ENCODE measurements around the gene PPP3R1.
"Not testable (repeated sequence)": the region's sequence is repeated elsewhere in the genome, so short reads cannot be mapped to it uniquely, and the experiment has no call there.

The PPP3R1 gene

DNA sequence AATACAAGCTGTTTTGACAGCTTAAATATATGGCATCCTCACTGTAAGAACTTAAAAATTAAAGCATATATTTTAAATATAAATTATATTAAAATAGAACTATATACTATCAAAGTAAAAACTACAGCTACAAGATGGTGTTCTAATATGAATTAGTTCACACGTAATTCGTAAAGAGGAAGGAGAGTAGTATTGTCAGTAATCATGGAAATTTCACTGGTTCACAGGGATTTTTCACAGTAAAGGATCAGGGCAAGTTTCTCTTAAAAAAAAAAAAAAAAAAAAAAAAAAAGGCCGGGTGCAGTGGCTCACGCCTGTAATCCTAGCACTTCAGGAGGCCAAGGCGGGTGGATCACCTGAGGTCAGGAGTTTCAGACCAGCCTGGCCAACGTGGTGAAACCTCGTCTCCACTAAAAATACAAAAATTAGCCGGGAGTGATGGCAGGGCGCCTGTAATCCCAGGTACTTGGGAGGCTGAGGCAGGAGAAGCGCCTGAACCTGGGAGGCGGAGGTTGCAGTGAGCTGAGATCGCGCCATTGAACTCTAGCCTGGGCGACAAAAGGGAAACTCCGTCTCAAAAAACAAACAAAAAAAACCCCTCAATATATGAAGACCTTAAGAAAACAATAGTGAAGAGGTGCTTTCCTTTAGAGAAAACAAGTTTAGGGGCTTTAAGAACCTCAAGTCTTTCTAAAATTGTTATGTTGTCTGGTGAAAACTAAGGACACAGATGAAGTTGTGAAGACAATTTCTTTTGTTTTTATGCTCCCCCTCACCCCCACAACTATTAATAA lies 62.1 kb downstream of the PPP3R1 start:
- no peak for DNase-seq (ENCODE audit: low read depth in 2 of 2, low spot score in 1 of 2)

DNA sequence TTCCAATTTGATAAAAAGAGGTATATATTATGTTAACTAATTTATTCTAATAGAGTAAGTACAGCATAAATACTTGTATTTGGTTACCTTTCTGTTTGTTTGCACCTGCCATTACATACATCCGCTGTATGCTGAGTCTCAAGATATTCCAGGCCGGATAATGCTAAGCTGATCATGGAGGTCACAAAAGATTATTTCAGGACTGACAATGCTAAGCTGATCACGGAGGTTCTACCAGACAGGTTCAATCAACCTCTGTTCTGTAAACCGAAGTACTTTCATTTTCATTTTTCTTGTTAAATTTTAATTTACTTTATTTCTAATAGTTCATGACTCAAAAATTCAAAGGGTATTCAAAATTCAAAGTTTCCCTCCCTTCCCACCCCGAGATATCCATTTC lies 63.5 kb downstream of the PPP3R1 start:
- DNase-seq (ENCODE audit: low read depth in 2 of 2, low spot score in 1 of 2): no peak

DNA sequence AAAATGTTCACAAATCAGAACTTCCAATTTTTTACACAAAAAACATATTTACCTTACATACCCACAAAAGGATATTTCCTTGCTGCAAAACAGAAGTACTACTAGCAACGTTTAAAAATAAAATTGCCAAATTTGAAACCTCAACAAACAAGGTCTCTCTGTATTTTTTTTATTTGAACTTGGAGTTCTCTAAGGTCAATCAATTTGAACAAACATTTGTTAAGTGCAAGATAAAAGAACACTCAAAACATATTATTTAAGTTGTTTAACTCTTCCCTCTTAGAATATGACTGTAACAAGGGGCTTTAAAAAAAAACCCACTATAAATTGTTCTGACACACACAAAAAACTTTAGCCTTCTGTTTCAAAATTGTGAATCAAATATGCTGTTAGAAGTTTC lies 65.0 kb downstream of the PPP3R1 start:
- DNase-seq (ENCODE audit: low read depth in 2 of 2, low spot score in 1 of 2): no peak

DNA sequence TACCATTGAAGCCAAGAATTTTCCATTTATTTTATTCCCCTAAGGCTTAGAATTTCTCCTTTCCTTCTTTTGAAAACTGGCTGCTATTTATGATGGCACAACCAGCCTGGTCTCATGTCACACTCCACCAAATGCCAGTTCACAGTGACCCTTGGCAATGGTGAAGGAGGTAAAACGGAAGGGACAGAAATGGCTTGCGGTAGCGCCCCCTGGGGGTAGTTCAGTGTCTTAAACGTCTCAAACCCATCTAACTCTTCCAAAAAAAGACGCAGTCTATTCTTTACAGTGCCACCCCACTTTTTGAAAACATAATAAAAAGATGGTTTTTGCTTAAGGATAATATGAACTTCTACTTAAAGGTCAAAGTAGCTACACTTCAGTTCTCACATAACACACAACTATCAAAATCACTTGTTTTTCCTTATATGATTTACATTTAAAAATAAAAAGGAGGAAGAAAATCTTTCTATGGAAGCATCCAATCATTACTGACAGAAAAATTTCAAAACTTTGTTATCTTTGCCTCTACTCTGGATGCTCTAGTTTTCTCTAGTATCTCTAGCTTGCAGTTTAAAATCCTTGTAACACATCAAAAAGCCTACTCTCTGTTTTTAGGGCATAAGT lies 66.7 kb downstream of the PPP3R1 start:
- peak; percentile 6 to 17 for DNase-seq (ENCODE audit: low read depth in 2 of 2, low spot score in 1 of 2)

DNA sequence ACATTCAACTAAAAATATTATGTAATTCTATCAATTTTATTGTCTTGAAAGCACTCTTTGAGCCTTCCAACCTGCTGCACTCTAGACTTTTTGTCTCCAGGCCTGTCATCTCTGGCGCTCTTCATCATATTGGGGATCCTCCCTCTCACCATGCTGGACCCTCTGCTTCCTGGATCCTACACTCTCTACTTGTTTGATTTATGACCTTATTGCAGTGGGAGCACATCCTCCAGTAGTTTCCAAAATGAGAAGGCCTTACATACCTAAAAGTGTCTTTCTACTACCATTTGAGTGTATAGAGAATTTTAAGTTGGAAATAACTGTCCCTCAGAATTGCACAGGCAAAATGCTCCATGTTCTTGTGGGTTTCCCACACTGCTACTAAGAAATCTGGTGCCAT lies 69.4 kb downstream of the PPP3R1 start:
- no peak for DNase-seq (ENCODE audit: low read depth in 2 of 2, low spot score in 1 of 2)

DNA sequence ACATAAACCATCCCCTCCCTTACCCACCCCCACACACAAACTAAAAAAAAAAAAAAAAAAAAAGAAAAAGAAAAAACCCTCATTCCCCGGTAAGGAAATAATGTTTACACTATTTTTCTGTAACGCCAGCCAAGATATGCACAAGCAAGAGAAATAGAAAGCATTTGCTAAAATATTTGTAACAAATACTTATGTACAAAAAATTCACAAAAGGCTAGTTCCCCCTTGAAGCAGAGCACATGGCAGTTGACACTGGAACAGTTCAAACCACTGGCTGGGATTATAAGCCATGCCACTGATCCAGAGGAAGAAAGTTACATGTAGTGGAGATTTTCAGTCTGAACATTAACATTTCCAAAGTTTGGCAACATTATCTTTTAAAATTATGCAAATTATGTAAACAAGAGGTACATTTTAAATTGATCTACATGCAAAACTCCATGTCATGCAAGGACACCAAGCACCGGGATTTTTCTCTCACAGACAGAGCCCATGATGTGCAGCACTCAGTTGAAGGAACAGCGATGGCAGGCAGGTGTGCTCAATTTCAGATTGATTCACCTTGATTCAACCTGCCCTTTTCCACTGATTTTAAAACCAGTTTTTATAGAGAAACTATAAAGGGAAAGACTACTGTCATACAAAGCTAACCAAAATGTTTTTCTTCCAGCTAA lies 73.2 kb downstream of the PPP3R1 start:
- no peak for DNase-seq (ENCODE audit: low read depth in 2 of 2, low spot score in 1 of 2)

DNA sequence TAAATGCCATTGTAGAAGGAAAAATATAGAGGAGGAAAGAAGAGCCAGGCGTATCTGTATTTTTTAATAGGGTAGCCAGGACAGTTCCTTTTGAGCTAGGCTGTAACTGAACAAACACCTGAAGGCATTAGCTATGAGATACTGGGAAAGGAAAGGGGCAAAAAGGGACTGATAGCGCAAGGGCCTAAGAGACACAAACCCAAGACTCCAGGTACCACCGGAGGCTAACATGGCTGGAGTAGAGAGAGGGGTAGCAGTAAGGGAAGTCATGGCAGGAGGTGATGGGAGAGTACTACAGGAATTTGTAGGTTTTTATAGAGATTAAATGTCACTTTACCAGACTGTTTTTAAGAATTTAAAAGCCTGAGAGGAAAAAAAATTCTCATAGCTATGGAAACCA lies 73.9 kb downstream of the PPP3R1 start:
- DNase-seq (ENCODE audit: low read depth in 2 of 2, low spot score in 1 of 2): no peak

DNA sequence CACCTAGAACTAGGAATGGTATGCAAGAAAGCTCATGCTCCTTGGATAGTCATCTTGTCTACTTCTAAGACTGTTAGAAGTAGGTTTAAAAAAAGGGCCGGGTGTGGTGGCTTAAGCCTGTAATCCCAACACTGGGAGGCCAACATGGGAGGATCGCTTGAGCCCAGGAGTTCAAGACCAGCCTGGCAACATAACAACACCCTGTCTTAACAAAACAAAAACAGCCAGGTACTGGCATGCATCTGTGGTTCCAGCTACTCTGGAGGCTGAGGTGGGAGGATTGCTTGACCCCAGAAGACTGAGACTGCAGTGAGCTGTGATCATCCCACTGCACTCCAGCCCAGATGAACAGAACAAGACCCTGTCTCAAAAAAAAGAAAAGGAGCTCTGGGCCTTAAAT lies 74.8 kb downstream of the PPP3R1 start:
- no peak for DNase-seq (ENCODE audit: low read depth in 2 of 2, low spot score in 1 of 2)

DNA sequence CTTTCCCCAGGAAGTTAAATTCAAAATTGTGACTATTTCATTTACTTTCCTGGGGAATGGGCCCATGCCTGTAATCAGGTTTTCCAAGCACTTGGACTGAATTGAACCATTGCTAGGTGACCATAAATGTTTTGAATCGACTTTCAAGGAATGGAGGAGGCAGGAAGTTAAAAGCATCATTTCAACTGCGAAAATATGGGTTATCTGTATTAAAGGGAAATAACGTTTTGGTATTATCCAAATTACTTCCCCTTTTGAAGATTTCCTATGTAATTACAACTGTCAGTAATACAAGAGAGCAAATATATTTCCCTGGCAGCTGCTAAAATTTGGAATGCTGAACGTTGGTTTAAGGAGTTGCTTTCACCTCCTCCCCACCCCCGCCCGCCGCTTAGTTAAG lies 75.7 kb downstream of the PPP3R1 start:
- no peak for DNase-seq (ENCODE audit: low read depth in 2 of 2, low spot score in 1 of 2)

DNA sequence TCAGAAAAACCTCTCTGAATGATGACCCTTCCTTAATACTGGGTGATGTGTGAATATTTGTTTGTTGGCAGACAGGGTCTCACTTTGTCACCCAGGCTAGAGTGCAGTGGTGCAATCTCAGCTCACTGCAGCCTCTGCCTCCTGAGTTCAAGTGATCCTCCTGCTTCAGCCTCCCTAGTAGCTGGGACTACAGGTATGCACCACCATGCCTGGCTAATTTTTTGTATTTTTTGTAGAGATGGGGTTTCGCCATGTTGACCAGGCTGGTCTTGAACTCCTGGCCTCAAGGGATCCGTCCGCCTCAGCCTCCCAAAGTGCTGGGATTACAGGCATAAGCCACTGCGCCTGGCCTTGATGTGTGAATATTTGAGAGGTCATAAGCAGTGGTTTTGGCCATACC lies 77.1 kb downstream of the PPP3R1 start:
- not testable (repeated sequence) for DNase-seq (ENCODE audit: low read depth in 2 of 2, low spot score in 1 of 2)

DNA sequence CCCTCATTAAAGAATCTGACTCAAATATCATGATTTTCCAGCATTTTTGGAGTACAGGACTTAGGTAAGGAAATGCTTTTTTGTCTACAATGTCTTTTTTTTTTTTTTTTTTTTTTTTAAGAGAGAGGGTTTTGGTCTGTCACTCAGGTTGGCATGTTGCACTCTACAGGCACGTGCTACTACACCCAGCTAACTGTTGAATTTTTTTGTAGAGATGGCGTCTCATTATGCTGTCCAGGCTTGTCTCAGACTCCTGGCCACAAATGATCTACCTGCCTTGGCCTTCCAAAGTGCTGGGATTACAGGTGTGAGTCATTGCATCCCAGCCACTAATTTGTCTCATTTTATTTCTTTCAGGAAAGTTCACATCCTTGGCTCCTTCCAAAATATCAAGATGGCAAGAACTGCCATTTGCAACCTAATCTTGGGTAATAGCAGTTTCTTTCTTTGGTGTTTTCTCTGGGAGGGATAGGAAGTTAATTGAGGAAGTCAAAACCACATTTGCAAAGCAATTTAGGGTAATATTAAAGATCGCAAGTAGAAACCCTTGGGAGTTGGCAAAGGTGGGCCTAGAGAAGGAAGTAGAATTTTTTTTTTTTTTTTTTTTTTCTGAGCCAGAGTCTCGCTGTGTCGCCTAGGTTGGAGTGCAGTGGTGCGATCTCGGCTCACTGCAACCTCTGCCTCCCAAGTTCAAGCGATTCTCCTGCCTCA lies 79.2 kb downstream of the PPP3R1 start:
- DNase-seq (ENCODE audit: low read depth in 2 of 2, low spot score in 1 of 2): no peak

DNA sequence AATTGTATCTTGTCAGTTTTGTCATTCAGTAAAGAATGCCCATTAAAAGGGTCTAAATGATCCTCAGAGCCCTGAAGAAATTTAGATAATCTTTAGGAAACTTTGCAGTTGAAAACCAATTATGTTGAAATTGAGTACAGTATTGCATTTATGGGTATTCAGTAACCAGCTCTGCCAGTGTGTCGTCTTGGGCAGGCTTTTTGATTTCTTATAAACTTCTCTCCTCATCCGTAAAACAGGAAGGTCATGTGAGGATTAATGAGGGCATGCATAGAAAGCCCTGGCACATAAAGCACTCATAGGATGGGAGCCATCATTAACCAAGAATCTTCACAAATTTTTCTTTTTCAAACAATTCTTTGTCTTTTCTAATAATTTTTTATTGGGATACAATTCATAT lies 79.8 kb downstream of the PPP3R1 start:
- DNase-seq (ENCODE audit: low read depth in 2 of 2, low spot score in 1 of 2): no peak

DNA sequence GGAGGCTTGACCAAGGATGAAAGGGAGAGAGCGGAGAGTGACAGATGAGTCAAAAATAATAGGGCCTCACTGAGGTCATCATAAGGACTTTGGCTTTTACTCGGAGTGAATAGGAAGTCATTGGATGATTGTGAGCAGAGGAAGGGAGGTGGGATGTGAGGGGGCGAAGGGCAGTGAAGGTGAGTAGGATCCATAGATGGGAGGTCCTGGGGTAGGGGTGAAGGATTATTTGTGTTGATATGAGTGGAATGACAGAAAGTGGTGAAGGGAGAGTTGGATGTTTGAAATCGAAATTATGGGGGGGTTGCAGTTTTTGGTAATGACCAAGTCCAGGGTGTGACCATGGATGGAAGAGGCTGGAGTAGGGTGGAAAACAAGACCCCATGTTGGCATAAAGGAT lies 80.6 kb downstream of the PPP3R1 start:
- no peak for DNase-seq (ENCODE audit: low read depth in 2 of 2, low spot score in 1 of 2)

DNA sequence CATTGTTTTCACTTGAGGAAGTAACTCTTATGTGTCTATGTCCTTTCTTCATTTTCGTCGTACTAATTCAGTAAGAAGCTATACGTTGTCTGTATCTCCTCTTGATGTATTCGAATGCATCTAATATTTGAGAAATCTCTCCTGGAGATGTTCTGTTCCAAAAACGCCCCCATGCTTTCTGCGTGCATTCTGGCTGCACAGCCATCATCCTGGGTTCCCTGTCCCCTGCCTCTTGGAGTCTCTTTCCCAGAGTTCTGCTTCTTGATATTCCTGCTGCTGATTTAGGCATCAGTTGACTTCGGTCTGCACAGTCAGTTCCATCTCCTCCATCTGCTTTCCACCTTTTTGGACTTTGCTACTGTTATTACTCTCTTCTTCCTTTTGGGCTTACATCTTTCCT lies 81.2 kb downstream of the PPP3R1 start:
- no peak for DNase-seq (ENCODE audit: low read depth in 2 of 2, low spot score in 1 of 2)

DNA sequence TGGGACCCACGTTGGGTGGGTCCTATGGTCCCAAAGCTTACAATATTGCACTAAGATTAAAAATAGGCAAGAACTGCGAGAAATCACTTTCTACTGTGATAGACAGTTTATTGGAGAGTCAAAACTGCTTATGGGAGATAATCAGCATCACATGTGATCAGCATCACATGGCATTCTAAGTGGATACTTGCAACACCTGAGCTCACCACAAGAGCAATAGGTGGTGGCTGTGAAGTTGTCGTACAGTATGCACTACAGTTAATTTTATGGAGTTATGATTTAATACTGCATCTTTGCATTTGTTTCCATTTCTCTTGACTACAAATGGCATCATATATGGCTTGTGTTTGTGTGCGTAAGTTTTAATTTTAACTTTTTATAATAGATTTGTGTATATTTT lies 83.0 kb downstream of the PPP3R1 start:
- no peak for DNase-seq (ENCODE audit: low read depth in 2 of 2, low spot score in 1 of 2)

DNA sequence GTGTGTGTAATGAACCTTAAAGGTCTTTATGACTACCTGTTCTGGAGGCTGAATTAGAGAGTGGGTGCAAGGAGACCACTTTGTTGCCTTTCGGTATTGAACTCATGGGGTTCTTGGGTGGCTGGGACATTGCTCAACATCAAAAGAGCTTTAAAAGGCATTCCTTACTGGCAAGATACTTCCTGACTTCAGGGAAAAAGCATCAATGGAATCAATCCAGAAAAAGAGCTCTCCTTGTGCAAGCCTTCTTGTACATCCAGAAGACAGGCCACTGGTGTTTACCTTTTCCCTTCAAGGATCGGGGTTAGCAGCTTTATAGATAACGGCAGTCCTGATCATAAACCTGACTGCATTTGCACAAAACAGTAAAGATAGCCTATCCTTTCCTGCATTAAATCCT lies 85.1 kb downstream of the PPP3R1 start:
- DNase-seq (ENCODE audit: low read depth in 2 of 2, low spot score in 1 of 2): no peak

DNA sequence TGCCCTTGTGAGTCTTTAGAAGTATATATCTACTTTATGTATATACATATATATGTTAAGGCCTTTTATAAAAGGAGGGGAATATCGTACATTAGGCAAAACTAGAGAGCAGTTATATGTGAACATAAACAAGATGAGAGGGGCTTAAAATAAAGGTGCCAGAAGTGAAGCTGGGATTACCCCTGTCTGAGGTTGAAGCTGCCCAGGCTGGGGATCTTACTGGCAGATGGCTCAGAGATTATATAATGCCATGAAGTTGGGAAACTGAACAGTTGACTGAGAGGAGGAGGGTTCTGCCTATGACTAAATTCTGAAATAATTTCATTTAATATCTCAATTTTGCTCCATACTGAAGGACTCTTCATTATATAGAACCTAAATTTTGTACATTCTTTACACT lies 88.7 kb downstream of the PPP3R1 start:
- no peak for DNase-seq (ENCODE audit: low read depth in 2 of 2, low spot score in 1 of 2)

DNA sequence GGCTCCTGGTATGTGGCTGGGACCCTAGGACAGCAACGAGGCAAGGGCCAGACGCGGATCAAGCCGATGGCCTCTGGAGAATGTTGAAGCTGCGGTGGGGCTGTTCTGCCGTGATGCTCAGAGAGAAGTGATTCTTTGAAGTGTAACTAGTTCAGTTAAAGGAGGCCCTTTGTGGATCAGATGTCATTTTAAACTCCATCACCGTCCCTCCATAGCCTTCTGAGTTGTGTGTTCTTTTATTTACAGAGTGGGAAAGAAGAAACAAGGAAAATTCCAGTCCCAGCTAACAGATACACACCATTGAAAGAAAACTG lies 94.2 kb downstream of the PPP3R1 start:
- DNase-seq (ENCODE audit: low read depth in 2 of 2, low spot score in 1 of 2): no peak

DNA sequence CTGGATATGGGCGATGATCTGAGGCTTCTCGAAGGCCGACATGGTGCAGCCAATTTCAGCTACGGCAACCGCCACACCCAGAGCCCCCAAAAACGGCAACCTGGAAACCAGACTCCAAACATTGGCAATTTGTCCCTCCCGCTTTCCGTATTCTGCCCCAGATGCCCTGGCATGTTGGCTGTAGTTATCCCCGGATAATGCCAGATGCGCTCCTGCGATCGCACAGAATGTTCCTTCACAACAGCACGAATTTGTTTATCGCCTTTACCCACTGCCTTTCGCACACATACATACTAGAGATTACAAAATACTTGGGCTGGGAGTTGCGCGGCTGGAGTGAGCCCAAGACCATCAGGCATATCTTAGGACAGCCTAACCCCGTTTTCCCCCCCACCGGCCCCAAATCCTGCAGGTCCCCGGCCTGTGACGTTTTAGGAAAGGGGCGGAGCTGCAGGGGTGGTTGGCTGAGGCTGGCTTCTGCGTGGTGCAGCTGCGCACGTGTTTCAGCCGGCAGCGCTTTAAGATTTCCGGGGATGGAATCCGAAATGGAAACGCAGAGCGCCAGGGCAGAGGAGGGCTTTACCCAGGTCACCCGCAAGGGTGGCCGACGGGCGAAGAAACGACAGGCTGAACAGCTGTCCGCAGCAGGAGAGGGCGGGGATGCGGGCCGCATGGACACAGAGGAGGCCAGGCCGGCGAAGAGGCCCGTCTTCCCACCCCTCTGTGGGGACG lies 94.8 kb downstream of the PPP3R1 start, which contains the start of gene PNO1:
Gene PNO1, plus strand, starts transcription at position 487 of the 732 bp plus-strand sequence. Its CDS starts 47 bp downstream, at position 534.
- DNase-seq (ENCODE audit: low read depth in 2 of 2, low spot score in 1 of 2): peak; percentile 95 to 98

DNA sequence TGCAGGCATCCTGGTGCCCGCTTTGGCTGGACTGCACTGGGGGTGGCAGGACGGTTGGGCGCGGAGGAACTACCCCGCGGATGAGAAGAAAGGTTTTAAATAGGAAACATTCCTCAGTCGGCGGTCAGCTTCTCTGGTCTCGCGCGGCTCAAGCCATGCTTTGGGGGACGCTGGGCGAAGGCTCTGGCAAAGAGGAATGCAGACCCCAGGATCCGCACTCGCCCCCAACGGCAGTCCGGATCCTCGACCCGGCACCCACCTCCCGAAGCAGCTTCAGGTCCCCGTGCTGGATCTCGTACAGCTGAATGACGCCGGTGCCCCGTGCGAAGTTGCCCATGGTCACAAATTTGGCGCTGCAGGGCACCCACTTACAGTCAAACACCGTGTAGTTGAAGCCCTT lies 95.3 kb downstream of the PPP3R1 start:
- DNase-seq (ENCODE audit: low read depth in 2 of 2, low spot score in 1 of 2): no peak

DNA sequence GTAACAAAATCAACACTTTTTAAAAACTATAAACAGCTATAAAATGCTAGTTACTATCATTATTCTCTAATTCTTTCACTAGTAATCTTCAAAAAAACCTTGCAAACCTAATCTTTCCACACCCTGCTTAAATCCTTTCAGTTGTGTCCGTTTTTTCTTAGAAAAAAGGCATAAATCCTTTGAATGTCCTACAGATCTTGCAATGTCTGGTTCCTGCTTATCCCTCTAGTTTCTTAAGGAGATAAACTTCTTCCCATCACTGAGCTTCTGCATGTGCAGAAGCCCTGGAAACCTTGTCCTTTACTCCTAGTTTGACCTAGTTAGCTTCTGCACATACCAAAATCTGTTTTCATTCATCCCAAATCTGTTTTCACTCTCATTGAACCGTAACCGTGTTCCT lies 95.9 kb downstream of the PPP3R1 start:
- DNase-seq (ENCODE audit: low read depth in 2 of 2, low spot score in 1 of 2): no peak
